Measurements from ENCODE around the gene COX18.

The COX18 gene, protein sequence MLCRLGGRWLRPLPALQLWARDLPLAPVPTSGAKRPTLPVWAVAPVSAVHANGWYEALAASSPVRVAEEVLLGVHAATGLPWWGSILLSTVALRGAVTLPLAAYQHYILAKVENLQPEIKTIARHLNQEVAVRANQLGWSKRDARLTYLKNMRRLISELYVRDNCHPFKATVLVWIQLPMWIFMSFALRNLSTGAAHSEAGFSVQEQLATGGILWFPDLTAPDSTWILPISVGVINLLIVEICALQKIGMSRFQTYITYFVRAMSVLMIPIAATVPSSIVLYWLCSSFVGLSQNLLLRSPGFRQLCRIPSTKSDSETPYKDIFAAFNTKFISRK

DNA sequence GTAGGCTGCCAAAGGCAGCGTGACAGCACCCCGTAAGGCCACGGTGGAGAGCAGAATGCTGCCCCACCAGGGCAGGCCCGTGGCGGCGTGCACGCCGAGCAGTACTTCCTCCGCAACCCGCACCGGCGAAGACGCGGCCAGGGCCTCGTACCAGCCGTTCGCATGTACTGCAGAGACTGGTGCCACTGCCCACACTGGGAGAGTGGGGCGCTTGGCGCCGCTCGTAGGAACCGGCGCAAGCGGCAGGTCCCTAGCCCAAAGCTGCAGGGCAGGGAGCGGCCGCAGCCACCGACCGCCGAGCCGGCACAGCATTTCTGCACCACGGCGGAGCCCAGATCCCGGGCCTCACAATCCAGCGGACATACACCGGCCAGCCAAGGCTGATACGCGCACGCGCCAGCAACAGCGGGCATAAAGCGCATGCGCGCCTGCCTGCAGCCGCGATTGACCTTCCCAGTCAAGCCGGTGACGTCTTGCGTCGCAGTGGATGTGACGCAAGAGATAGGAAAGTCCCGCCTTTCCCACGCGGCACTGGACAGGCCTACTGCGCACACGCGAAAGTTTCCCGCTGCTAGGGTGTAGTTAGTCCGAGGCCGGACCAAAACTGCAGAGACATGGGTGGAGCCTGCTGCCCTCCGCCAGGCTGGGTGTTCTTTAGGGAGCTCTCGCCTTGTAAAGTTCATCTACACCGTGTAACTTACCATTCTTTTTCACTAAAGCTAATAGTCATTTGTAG, at the start of gene COX18:
Gene COX18, minus strand, starts transcription at position 379 of the 736 bp plus-strand sequence. Its CDS starts 67 bp downstream, at position 312.
- DNase-seq = peak; percentile 94 to 96

GRCh38 chr4:73109493-73109892, 40.0 kb upstream of the COX18 start:
- no peak for DNase-seq

DNA sequence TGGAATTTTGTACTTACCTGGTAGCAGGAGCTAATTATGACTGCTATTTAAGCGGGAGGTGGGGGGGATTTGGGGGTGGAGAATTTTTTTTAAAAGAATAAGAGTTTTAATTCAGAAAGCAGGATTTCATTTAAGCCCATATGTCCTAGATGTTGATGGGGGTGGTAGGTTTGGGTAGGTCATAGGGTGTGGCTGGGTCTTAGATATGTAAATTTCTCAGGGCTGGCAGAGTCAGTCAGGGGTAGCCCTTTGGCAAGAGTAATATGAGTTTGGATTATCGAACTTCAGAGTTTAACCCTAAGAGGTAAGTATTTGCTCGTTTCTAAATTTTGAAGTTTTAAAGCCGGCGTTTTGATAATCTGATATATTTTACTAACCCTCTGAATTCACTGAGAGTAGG, 35.2 kb upstream of the COX18 start:
- DNase-seq = no peak

GRCh38 chr4:73103799-73104503, 34.4 kb upstream of the COX18 start:
- DNase-seq = no peak

GRCh38 chr4:73099143-73099542, 29.6 kb upstream of the COX18 start:
- DNase-seq = no peak

DNA sequence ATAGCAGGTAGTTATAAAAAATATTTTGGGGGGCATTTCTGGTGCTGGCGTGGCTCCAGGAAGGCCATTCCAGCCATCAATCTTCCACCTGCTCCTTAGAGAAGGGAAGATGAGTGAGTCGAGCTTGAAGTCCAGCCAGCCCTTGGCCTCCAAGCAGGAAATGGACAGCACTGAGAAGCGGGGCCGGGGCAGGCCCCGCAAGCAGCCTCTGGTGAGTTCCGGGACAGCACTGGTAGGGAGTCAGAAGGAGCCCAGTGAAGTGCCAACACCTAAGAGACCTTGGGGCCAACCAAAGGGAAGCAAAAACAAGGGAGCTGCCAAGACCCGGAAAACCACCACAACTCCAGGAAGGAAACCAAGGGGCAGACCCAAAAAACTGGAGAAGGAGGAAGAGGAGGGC, 29.2 kb upstream of the COX18 start:
- DNase-seq = no peak

GRCh38 chr4:73098016-73098415, 28.5 kb upstream of the COX18 start:
- DNase-seq = no peak

DNA sequence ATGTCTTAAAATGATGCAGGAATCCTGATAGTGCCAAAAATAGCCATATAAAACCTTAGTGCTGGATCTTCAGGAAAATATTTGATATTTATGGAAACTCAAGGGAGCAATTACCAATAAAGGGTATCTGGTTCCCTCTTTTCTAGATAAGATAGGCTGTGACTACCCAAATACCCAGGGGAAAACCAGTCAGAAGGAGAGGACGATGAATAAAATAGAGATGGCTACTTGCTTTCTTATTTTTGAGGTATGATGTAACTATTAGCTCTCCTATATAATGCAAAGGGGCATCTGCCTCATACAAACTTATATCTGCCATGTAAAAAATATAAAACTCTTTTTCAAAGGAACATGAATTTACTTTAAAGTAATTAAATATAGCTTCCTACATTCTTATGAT, 23.4 kb upstream of the COX18 start:
- DNase-seq = no peak

DNA sequence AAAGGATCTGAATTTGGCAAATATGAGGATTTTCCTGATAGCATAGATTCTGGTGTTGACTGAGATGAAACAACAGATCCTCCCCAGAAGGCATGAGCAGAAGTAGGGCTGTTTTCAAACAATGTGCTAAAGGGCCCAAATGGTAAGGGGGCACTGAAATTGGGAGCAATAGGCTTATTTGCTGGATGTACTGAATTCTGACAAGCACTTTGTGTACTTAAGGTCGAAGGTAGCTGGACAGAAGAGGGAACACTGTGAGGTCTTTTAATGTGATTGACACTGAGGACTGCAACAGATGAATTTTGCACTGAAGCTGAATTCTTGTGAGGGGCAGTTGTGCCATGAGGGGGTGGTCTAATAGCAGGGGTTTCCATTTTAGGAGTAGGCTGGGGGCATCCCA, 21.2 kb upstream of the COX18 start:
- DNase-seq = no peak

- no peak for DNase-seq
Measured at GRCh38 chr4:73087871-73088270, 18.4 kb upstream of the COX18 start.

- DNase-seq = no peak
Measured at GRCh38 chr4:73086095-73086868, 16.8 kb upstream of the COX18 start.

DNA sequence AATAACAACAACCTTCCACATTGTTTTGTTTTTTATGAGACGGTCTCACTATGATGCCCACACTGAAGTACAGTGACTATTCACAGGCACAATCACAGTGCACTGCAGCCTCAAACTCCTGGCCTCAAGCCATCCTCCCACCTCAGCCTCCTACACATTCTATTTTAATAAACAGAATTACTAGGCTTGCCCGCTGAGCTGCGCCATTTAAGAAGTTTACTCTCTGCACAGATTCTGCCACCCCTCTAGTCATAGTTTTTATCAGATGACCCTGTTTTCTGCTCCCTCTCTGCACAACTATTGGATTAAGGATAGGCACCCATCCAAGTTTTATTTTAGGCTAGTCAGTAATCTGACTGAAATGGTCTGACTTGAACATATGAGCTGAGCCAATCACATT, 11.3 kb upstream of the COX18 start:
- DNase-seq = no peak

- no peak for DNase-seq
Measured at GRCh38 chr4:73075832-73076231, 6.3 kb upstream of the COX18 start.

DNA sequence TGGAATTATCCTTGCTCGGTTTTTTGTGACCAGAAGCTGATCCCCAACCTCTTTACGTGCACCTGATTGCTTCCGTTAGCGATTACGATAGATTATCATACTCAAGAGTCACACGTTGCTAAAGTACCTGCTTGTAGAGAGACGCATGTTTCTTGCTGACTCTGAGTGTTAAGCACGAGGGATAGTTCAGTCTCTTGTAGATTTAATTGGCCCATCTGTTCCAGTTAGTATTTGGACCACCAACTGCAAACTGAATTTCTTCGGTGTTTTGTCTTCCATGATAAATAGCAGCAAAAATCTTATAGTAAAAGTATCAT, 516 bp upstream of the COX18 start:
- DNase-seq = no peak

GRCh38 chr4:73068491-73069337, 802 bp downstream of the COX18 start:
- DNase-seq = no peak

- DNase-seq = peak in 1 of 2 experiments; percentile 34
Measured at GRCh38 chr4:73067971-73068394, 1.5 kb downstream of the COX18 start.

- DNase-seq = no peak
Measured at GRCh38 chr4:73066928-73067327, 2.6 kb downstream of the COX18 start.

- DNase-seq = no peak
Measured at GRCh38 chr4:73066445-73066844, 3.1 kb downstream of the COX18 start.

- no peak for DNase-seq
Measured at GRCh38 chr4:73064536-73064935, 5.0 kb downstream of the COX18 start.

DNA sequence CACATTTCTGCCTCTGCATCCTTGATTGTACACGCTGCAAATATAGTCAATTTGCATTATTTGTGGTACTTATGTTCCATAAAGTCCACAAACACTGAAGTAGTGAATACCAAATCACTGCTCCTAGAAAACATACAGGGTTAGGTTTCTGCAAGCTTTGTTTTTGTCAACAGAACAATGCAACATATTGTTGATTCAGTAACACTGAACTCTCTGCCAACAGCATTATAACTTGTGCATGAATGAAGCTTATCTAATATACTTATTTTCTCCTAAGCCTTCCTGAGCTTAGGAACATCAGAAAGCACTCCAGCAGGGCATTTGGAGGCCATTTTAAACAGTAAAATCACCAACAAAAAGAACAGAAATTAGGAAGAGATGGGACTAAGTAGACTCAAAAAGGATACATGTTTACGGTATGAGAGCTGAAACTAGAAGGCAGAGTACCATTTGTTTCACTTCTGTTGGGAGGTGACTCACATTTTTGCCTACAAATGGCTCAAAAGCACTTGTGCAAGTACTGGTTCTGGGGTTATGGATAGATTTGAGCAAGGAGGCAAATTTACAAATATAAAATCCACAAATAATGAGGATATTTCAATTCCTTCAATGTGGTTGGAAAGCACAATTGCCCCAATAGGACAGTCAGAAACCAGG, 14.1 kb downstream of the COX18 start:
- DNase-seq = no peak

GRCh38 chr4:73053974-73054480, 15.5 kb downstream of the COX18 start:
- no peak for DNase-seq
